K562 (cell line): ENCODE results near the gene HCFC1R1. TPM values are rescaled to one million over a fixed set of nuclear protein-coding genes. Genes with fewer than 3 reads are reported as not detected.

Source experiments
- HDAC2 ChIP-seq: fragments of 450-650 bp; IDR thresholded peaks from 2 replicates; pipeline ENCODE4 v1.6.1; 2016; ENCODE audit warnings: mild to moderate bottlenecking
- MAZ ChIP-seq, 2 experiments: fragments of 450-650 bp in 1 of 2; sonication (generic) in 1 of 2; formaldehyde crosslinking; IDR thresholded peaks in 1 of 2; conservative IDR thresholded peaks in 1 of 2; 2 replicates each; pipeline versions ENCODE4 v1.4.0 to v1.5.0; 2020; ENCODE audit warnings: mild to moderate bottlenecking in 1 of 2, missing genetic modification reagents in 1 of 2
- NFRKB ChIP-seq: fragments of 450-650 bp; IDR thresholded peaks from 2 replicates; pipeline ENCODE4 v1.6.1; 2016; ENCODE audit warnings: low read depth
- RBFOX2 ChIP-seq: fragments of 200-400 bp; formaldehyde crosslinking; IDR thresholded peaks from 2 replicates; pipeline ENCODE4 v1.6.1; 2017; ENCODE audit warnings: low read depth, mild to moderate bottlenecking, low read length, moderate library complexity
- WHSC1 ChIP-seq: IDR thresholded peaks from one replicate; pipeline ENCODE4 v1.6.1; 2012; ENCODE audit warnings: low read length, control low read depth, inconsistent platforms
- ZNF311 ChIP-seq: fragments of 250-450 bp; sonication (Bioruptor Pico); IDR thresholded peaks from 2 replicates; pipeline ENCODE4 v1.4.0; 2020; ENCODE audit warnings: mild to moderate bottlenecking, moderate library complexity
- ZNF512 ChIP-seq: IDR thresholded peaks from 2 replicates; pipeline ENCODE4 v1.6.1; 2016; ENCODE audit warnings: missing genetic modification characterization, missing compliant biosample characterization
- ZNF609 ChIP-seq: sonication (generic); formaldehyde crosslinking; IDR thresholded peaks from 2 replicates; pipeline ENCODE4 v1.8.1; 2023; ENCODE audit warnings: missing genetic modification reagents, mild to moderate bottlenecking, borderline replicate concordance
- polyA plus RNA-seq, 8 experiments: library from polyadenylated mRNA; depleted of rRNA in 4 of 8; stranded (reverse) in 5 of 8; unstranded in 3 of 8; fragments of >200 nt; fragmentation: Nextera tagmentation in 2 of 8; fragmentation: Illumina TruSeq in 1 of 8; extraction: Ambion mirVana in 2 of 8; extraction: Trizol in 1 of 8; gene quantifications; 2 replicates each; pipeline versions ENCODE4 v1.2.1 to v1.2.3, GENCODE V29; 2011 to 2014; ENCODE audit warnings: inconsistent platforms in 1 of 8, missing spikeins in 1 of 8
- total RNA-seq, 7 experiments: library from RNA; depleted of rRNA in 6 of 7; stranded (reverse); fragments of >200 nt in 6 of 7; fragmentation: Illumina TruSeq in 2 of 7; extraction: Trizol in 2 of 7; gene quantifications; 2 replicates each; pipeline versions ENCODE4 v1.2.1 to v1.2.3, GENCODE V29; 2011 to 2021; ENCODE audit warnings: low replicate concordance in 1 of 7
- TF ChIP-seq, protein P1 (sequence below): fragments of 450-650 bp; IDR thresholded peaks from 2 replicates; pipeline ENCODE4 v1.6.1; 2016
- TF ChIP-seq, protein P2 (sequence below): sonication (generic); formaldehyde crosslinking; IDR thresholded peaks from 2 replicates; pipeline ENCODE4 v1.4.0; 2020; ENCODE audit warnings: mild to moderate bottlenecking, missing genetic modification reagents
- TF ChIP-seq, protein P3 (sequence below): fragments of 450-650 bp; IDR thresholded peaks from 2 replicates; pipeline ENCODE4 v1.6.1; 2018; ENCODE audit not compliant: partially characterized antibody

Gene HCFC1R1
- total and polyA plus RNA-seq, 9 of the 15 experiments (the other 6 are each of a cell fraction or from before 2014, with no cell fraction given): 2.2 to 29.0 (median 11.2) TPM

DNA sequence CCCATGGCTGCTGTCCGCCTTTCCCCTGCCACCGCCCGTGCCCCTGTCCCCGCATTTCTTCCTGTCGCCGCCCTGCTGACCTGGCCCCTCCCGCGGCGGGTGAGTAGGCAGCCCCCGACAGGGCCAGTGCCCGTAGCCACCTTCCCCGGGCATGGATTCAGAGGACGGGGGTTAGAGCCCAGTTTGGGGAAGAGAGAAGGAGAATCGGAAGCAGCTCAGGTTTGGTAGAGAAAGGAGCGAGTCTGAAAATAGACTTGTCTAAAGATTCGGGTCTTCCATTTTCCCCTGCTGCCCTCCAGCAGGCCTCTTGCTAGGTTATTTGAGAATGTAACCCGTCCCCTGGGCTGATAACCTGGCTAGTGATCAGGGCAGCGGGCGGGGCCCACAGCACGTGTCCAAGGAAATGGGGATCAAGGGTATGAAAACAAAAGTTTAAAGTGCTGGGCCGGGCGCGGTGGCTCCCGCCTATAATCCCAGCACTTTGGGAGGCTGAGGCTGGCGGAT, 18.9 kb downstream of the HCFC1R1 start (continued):
- TF ChIP-seq, protein P1, sequence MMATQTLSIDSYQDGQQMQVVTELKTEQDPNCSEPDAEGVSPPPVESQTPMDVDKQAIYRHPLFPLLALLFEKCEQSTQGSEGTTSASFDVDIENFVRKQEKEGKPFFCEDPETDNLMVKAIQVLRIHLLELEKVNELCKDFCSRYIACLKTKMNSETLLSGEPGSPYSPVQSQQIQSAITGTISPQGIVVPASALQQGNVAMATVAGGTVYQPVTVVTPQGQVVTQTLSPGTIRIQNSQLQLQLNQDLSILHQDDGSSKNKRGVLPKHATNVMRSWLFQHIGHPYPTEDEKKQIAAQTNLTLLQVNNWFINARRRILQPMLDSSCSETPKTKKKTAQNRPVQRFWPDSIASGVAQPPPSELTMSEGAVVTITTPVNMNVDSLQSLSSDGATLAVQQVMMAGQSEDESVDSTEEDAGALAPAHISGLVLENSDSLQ: 0 out of 2 replicates have a peak, but pooled peaks have one; percentile 8
- no peak; the same call in 1 of the 2 replicates for TF ChIP-seq RBFOX2
- TF ChIP-seq HDAC2: no peak
- TF ChIP-seq, protein P2, sequence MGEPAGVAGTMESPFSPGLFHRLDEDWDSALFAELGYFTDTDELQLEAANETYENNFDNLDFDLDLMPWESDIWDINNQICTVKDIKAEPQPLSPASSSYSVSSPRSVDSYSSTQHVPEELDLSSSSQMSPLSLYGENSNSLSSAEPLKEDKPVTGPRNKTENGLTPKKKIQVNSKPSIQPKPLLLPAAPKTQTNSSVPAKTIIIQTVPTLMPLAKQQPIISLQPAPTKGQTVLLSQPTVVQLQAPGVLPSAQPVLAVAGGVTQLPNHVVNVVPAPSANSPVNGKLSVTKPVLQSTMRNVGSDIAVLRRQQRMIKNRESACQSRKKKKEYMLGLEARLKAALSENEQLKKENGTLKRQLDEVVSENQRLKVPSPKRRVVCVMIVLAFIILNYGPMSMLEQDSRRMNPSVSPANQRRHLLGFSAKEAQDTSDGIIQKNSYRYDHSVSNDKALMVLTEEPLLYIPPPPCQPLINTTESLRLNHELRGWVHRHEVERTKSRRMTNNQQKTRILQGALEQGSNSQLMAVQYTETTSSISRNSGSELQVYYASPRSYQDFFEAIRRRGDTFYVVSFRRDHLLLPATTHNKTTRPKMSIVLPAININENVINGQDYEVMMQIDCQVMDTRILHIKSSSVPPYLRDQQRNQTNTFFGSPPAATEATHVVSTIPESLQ (CRISPR knock-in tag): no peak
- TF ChIP-seq ZNF512 (tag): no peak
- TF ChIP-seq WHSC1: no peak
- peak in 1 of 2 experiments; percentile 70; a peak in 2 of 4 replicates for TF ChIP-seq MAZ (CRISPR knock-in tag; conservative IDR thresholded peaks at IDR 0.05 in 1 of 2, IDR thresholded peaks at IDR 0.05 in 1 of 2)
- no peak for TF ChIP-seq ZNF311 (CRISPR knock-in tag)
- no peak for TF ChIP-seq ZNF609 (CRISPR knock-in tag)
- TF ChIP-seq, protein P3, sequence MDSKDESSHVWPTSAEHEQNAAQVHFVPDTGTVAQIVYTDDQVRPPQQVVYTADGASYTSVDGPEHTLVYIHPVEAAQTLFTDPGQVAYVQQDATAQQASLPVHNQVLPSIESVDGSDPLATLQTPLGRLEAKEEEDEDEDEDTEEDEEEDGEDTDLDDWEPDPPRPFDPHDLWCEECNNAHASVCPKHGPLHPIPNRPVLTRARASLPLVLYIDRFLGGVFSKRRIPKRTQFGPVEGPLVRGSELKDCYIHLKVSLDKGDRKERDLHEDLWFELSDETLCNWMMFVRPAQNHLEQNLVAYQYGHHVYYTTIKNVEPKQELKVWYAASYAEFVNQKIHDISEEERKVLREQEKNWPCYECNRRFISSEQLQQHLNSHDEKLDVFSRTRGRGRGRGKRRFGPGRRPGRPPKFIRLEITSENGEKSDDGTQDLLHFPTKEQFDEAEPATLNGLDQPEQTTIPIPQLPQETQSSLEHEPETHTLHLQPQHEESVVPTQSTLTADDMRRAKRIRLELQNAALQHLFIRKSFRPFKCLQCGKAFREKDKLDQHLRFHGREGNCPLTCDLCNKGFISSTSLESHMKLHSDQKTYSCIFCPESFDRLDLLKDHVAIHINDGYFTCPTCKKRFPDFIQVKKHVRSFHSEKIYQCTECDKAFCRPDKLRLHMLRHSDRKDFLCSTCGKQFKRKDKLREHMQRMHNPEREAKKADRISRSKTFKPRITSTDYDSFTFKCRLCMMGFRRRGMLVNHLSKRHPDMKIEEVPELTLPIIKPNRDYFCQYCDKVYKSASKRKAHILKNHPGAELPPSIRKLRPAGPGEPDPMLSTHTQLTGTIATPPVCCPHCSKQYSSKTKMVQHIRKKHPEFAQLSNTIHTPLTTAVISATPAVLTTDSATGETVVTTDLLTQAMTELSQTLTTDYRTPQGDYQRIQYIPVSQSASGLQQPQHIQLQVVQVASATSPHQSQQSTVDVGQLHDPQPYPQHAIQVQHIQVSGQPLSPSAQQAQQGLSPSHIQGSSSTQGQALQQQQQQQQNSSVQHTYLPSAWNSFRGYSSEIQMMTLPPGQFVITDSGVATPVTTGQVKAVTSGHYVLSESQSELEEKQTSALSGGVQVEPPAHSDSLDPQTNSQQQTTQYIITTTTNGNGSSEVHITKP: no peak
- TF ChIP-seq NFRKB: 0 out of 2 replicates have a peak, but pooled peaks have one; percentile 54
